ENCODE measurements around the gene PC. TPM values are rescaled to one million over a fixed set of nuclear protein-coding genes. Genes with fewer than 3 reads are reported as not detected.
"Not testable (repeated sequence)": the region's sequence is repeated elsewhere in the genome, so short reads cannot be mapped to it uniquely, and the experiment has no call there.

Gene PC
- total and polyA plus RNA-seq, 2 donors = 3.6 to 12.6 TPM

DNA sequence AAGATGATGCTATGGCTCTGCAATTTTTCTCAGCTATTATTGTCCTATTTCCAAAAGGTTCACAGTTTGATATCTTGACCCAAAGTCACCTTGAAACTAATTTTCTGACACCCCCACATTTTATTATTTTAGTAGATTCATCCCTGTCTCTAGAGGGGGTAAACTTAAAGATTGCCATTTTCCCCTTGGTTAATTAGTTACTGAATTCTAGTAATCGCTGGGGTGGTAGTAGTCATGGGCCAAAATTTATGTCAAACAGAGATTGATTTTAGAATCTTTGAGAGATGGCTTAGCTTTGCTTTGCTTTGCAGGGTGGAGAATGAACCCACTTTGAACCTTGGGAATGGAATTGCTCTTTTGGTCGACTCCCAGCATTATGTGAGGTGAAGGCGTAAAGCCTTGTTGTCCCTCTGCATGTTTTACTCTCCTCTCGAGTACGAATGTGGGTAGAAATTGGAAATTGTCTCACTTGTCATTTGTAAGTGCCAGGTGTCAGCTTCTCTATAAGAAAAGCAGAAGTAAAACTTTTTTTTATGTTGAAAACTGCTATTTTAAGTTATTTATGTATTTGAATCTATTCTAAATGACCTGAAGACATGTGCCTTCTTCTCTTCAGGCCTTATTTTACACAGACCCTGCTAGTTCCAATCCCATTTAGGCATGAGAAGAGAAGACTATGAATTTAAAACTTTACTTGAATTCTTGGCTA lies 157.3 kb downstream of the PC start:
- 96% methylated on average over 5 of the region's 5 CpGs for WGBS
- Histone ChIP-seq H3K27ac (ENCODE audit: low read depth) (no peak overlapping the region), H3K4me3 (ENCODE audit: low read depth, low read length) (no peak overlapping the region), H3K36me3 (ENCODE audit: insufficient read depth) (no peaks in the 10 kb centered on the region), H3K4me1 (ENCODE audit: insufficient read depth) (no peaks in the 10 kb centered on the region)
- DNase-seq (ENCODE audit: extremely low spot score) = no peak

DNA sequence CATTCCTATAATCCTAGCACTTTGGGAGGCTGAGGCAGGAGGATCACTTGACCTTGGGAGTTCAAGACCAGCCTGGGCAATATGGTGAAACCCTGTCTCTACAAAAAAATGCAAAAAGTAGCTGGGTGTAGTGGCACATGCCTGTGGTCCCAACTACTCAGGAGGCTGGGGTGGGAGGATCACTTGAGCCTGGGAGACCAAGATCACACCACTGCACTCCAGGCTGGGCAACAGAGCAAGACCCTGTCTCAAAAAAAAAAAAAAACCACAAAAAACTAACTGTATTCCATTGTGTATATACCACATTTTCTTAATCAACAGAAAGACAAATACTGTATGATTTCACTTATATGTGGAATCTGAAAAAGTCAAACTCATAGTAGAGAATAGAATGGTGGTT lies 158.4 kb downstream of the PC start:
- not testable (repeated sequence) for DNase-seq (ENCODE audit: extremely low spot score); H3K27ac ChIP-seq (ENCODE audit: low read depth); H3K4me1 ChIP-seq (ENCODE audit: insufficient read depth); H3K36me3 ChIP-seq (ENCODE audit: insufficient read depth); H3K4me3 ChIP-seq (ENCODE audit: low read depth, low read length)

Small RNAs within 50 kb of the gene (small RNA-seq; reads per million reads assigned to genes)
- gene MIR3163 = not detected
- gene RNU7-23P = not detected

Other genes with a start within 250 kb of the PC start
- gene SPTBN2, start 229.2 kb downstream of the PC start, total RNA-seq = 6.7 TPM
- 2.5 TPM for gene SPTBN2, start 229.2 kb downstream of the PC start, polyA plus RNA-seq
- gene RCE1, start 114.9 kb downstream of the PC start, total RNA-seq = 12.2 TPM
- gene RCE1, start 114.9 kb downstream of the PC start, polyA plus RNA-seq = 18.7 TPM
- gene LRFN4, start 101.3 kb downstream of the PC start, total RNA-seq = 3.7 TPM
- gene LRFN4, start 101.3 kb downstream of the PC start, polyA plus RNA-seq = 19.1 TPM
- not detected for gene C11orf86, start 16.9 kb upstream of the PC start, total RNA-seq
- gene C11orf86, start 16.9 kb upstream of the PC start, polyA plus RNA-seq = not detected
- gene SYT12, start 64.8 kb upstream of the PC start, total RNA-seq = 0.26 TPM
- 0.20 TPM for gene SYT12, start 64.8 kb upstream of the PC start, polyA plus RNA-seq
- 3.9 TPM for gene RHOD, start 98.5 kb upstream of the PC start, total RNA-seq
- gene RHOD, start 98.5 kb upstream of the PC start, polyA plus RNA-seq = 10.1 TPM
- 74.8 TPM for gene KDM2A, start 160.9 kb upstream of the PC start, total RNA-seq
- 47.8 TPM for gene KDM2A, start 160.9 kb upstream of the PC start, polyA plus RNA-seq

Data from urinary bladder (tissue), 4 donors.